Mesenchymal stem cell (in vitro differentiated cells and primary cell): ENCODE data around the gene MAB21L1.

Experiments
- DNase-seq: peaks from one replicate; pipeline ENCODE4 v3.0.0-alpha.2; 2013
- H2AFZ ChIP-seq: one replicate; pipeline ENCODE4 v1.6.1; 2013; ENCODE audit warnings: low read depth, mild to moderate bottlenecking, control low read depth, inconsistent platforms, low read length, moderate library complexity
- H2AK5ac ChIP-seq: 2 replicates; pipeline ENCODE4 v1.6.1; 2013; ENCODE audit warnings: low read length, moderate library complexity, mild to moderate bottlenecking, inconsistent platforms; ENCODE audit not compliant: severe bottlenecking
- H2BK120ac ChIP-seq: one replicate; pipeline ENCODE4 v1.6.1; 2013; ENCODE audit warnings: low read depth, mild to moderate bottlenecking, inconsistent platforms, low read length, moderate library complexity
- H2BK12ac ChIP-seq, 2 experiments: one replicate each; pipeline ENCODE4 v1.6.1; 2013; ENCODE audit warnings: inconsistent platforms in 2 of 2, low read length in 2 of 2, mild to moderate bottlenecking in 2 of 2, moderate library complexity in 2 of 2, control low read depth in 1 of 2
- H2BK15ac ChIP-seq: one replicate; pipeline ENCODE4 v1.6.1; 2013; ENCODE audit warnings: mild to moderate bottlenecking, low read depth, inconsistent platforms; ENCODE audit not compliant: poor library complexity, severe bottlenecking
- H2BK5ac ChIP-seq: 2 replicates; pipeline ENCODE4 v1.6.1; 2013; ENCODE audit warnings: low read depth, mild to moderate bottlenecking, low read length, control low read depth, inconsistent platforms; ENCODE audit not compliant: poor library complexity, severe bottlenecking
- H3K14ac ChIP-seq, 2 experiments: one replicate each; pipeline ENCODE4 v1.6.1; 2013; ENCODE audit warnings: inconsistent platforms in 2 of 2, low read length in 2 of 2, control low read depth in 1 of 2, mild to moderate bottlenecking in 1 of 2, moderate library complexity in 1 of 2
- H3K18ac ChIP-seq, 2 experiments: one replicate each; pipeline ENCODE4 v1.6.1; 2013; ENCODE audit warnings: inconsistent platforms in 2 of 2, low read length in 2 of 2, control low read depth in 1 of 2, low read depth in 1 of 2, mild to moderate bottlenecking in 1 of 2
- H3K23ac ChIP-seq, 2 experiments: one replicate each; pipeline ENCODE4 v1.6.1; 2013; ENCODE audit warnings: inconsistent platforms in 2 of 2, low read length in 2 of 2, mild to moderate bottlenecking in 2 of 2, moderate library complexity in 2 of 2, control low read depth in 1 of 2
- H3K27ac ChIP-seq: 2 replicates; pipeline ENCODE4 v1.5.1; 2013; ENCODE audit warnings: mild to moderate bottlenecking, moderate library complexity, low read length, control low read depth, inconsistent platforms; ENCODE audit not compliant: poor library complexity, severe bottlenecking
- H3K27me3 ChIP-seq, 2 experiments: 2 replicates each; pipeline versions ENCODE4 v1.6.1 to v1.7.0; 2013; ENCODE audit warnings: low read length in 2 of 2, mild to moderate bottlenecking in 2 of 2, moderate library complexity in 2 of 2, control low read depth in 1 of 2, inconsistent platforms in 1 of 2; ENCODE audit not compliant: control insufficient read depth in 1 of 2, insufficient read depth in 1 of 2
- H3K36me3 ChIP-seq, 2 experiments: 2 replicates each; pipeline versions ENCODE4 v1.6.1 to v1.7.0; 2013; ENCODE audit warnings: low read length in 2 of 2, control low read depth in 1 of 2, inconsistent platforms in 1 of 2, low read depth in 1 of 2, mild to moderate bottlenecking in 1 of 2; ENCODE audit not compliant: insufficient read depth in 2 of 2, control insufficient read depth in 1 of 2
- H3K4ac ChIP-seq, 2 experiments: one replicate each; pipeline ENCODE4 v1.6.1; 2013; ENCODE audit warnings: inconsistent platforms in 2 of 2, low read length in 2 of 2, mild to moderate bottlenecking in 2 of 2, moderate library complexity in 2 of 2, control low read depth in 1 of 2, low read depth in 1 of 2
- H3K4me1 ChIP-seq: 2 replicates; pipeline ENCODE4 v1.6.1; 2013; ENCODE audit warnings: low read depth, low read length, control low read depth; ENCODE audit not compliant: control insufficient read depth, insufficient read depth
- H3K4me2 ChIP-seq: 2 replicates; pipeline ENCODE4 v1.6.1; 2013; ENCODE audit warnings: low read length, mild to moderate bottlenecking, inconsistent platforms; ENCODE audit not compliant: poor library complexity, severe bottlenecking
- H3K4me3 ChIP-seq, 2 experiments: 2 replicates each; pipeline versions ENCODE4 v1.5.1 to v1.7.0; 2013; ENCODE audit warnings: low read length in 2 of 2, mild to moderate bottlenecking in 2 of 2, control low read depth in 1 of 2, low read depth in 1 of 2; ENCODE audit not compliant: insufficient read depth in 1 of 2
- H3K79me1 ChIP-seq: replicated peaks from 2 replicates; pipeline ENCODE4 v1.6.1; 2013; ENCODE audit warnings: mild to moderate bottlenecking, control low read depth, low read length, inconsistent platforms; ENCODE audit not compliant: poor library complexity, severe bottlenecking
- H3K9ac ChIP-seq: 2 replicates; pipeline ENCODE4 v1.7.0; 2013; ENCODE audit warnings: mild to moderate bottlenecking, low read length, moderate library complexity
- H3K9me3 ChIP-seq: 2 replicates; pipeline ENCODE4 v1.7.0; 2013; ENCODE audit warnings: mild to moderate bottlenecking, low read length; ENCODE audit not compliant: control insufficient read depth
- H4K8ac ChIP-seq: one replicate; pipeline ENCODE4 v1.6.1; 2013; ENCODE audit warnings: inconsistent platforms, mild to moderate bottlenecking, low read length, moderate library complexity
- H4K91ac ChIP-seq: one replicate; pipeline ENCODE4 v1.6.1; 2013; ENCODE audit warnings: mild to moderate bottlenecking, low read length, inconsistent platforms
- WGBS: methylation state at CpG from one replicate; pipeline ENCODE4 v1.1.7; 2013; ENCODE audit warnings: mixed read lengths; 5-methylcytosine and 5-hydroxymethylcytosine counted together

MAB21L1 gene

DNA sequence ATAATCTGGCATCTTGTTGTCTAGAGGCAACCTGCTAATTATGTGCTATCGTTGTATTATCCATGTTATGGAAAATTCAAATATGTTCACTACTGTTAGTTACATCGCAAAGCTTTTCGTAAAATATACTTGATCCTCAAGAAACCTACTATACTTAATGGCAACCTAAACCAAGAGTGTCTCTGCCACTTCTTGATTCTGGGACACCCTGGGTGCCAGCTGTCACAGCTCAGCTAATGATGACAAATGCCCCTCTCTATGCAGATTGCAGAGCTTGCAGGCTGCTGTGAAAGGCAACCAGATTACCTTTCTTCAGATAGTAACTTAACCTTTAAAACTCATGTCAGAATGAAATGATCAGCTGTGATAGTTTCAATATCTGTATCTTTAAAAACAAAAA, 8.9 kb upstream of the MAB21L1 start:
- H2AK5ac ChIP-seq = no peak overlapping the region
- H3K18ac ChIP-seq = no peak overlapping the region
- no peak overlapping the region for H2BK12ac ChIP-seq
- no peak overlapping the region for H3K4me3 ChIP-seq
- H3K9me3 ChIP-seq = no peaks in the 10 kb centered on the region
- no peak overlapping the region for H4K8ac ChIP-seq
- H2BK15ac ChIP-seq = no peak overlapping the region
- H3K23ac ChIP-seq = no peak overlapping the region
- WGBS = 99% methylated on average over 3 of the region's 3 CpGs
- no peak overlapping the region for H3K4ac ChIP-seq
- no peak overlapping the region for H3K14ac ChIP-seq
- H3K27me3 ChIP-seq = no peaks in the 10 kb centered on the region
- no peak overlapping the region for H3K27ac ChIP-seq
- H3K36me3 ChIP-seq = no peaks in the 10 kb centered on the region
- no peaks in the 10 kb centered on the region for H3K4me1 ChIP-seq
- H2AFZ ChIP-seq = no peak overlapping the region
- no peak overlapping the region for H2BK120ac ChIP-seq
- no peak overlapping the region for H3K9ac ChIP-seq
- no peak overlapping the region for H2BK5ac ChIP-seq
- H3K4me2 ChIP-seq = no peak overlapping the region
- H3K79me1 ChIP-seq = no peaks in the 10 kb centered on the region
- H4K91ac ChIP-seq = no peak overlapping the region
- no peak for DNase-seq

DNA sequence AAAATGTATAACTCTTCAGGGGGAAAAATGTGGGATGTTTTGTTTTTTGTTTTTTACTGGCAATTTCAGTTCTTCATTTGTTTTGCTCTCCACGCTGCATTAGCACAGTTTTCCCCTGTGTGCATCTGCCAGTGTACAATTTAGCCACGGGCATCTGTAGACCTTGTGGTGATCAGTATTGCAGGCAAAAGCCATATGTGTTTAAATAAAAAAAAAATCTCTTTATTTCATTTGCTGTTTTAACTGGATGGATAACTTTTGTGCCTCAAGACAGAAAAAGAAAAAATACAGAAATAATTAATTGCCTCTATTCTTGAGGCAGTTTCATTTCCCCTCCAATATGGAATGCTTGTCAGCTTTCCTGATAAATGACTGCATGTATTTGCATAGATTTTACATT, 7.9 kb upstream of the MAB21L1 start:
- H3K9me3 ChIP-seq = no peaks in the 10 kb centered on the region
- H3K18ac ChIP-seq = no peak overlapping the region
- H3K23ac ChIP-seq = no peak overlapping the region
- H3K4me1 ChIP-seq = no peaks in the 10 kb centered on the region
- H2AFZ ChIP-seq = no peak overlapping the region
- no peak for DNase-seq
- no peak overlapping the region for H3K27ac ChIP-seq
- no peaks in the 10 kb centered on the region for H3K27me3 ChIP-seq
- no peak overlapping the region for H3K4ac ChIP-seq
- no peak overlapping the region for H2BK15ac ChIP-seq
- no peaks in the 10 kb centered on the region for H3K36me3 ChIP-seq
- H2BK5ac ChIP-seq = no peak overlapping the region
- no peak overlapping the region for H2BK12ac ChIP-seq
- H4K8ac ChIP-seq = no peak overlapping the region
- H3K9ac ChIP-seq = no peak overlapping the region
- H2BK120ac ChIP-seq = no peak overlapping the region
- WGBS = 92% methylated on average over 1 of the region's 2 CpGs
- no peak overlapping the region for H3K4me2 ChIP-seq
- no peak overlapping the region for H3K14ac ChIP-seq
- no peak overlapping the region for H2AK5ac ChIP-seq
- H4K91ac ChIP-seq = no peak overlapping the region
- H3K79me1 ChIP-seq = no peaks in the 10 kb centered on the region
- no peak overlapping the region for H3K4me3 ChIP-seq

- no peak overlapping the region for H2BK5ac ChIP-seq
- H2BK15ac ChIP-seq = no peak overlapping the region
- H3K4ac ChIP-seq = no peak overlapping the region
- H3K9ac ChIP-seq = no peak overlapping the region
- H2BK12ac ChIP-seq = no peak overlapping the region
- H4K91ac ChIP-seq = no peak overlapping the region
- no peak overlapping the region for H3K14ac ChIP-seq
- no peak overlapping the region for H3K18ac ChIP-seq
- H3K23ac ChIP-seq = no peak overlapping the region
- H3K4me1 ChIP-seq = peaks cover under 1% of the 10 kb centered on the region
- H3K79me1 ChIP-seq = peaks cover under 1% of the 10 kb centered on the region
- H3K36me3 ChIP-seq = no peaks in the 10 kb centered on the region
- no peak overlapping the region for H3K4me3 ChIP-seq
- 90% methylated on average over 1 of the region's 3 CpGs for WGBS
- DNase-seq = no peak
- H3K27me3 ChIP-seq = peaks cover 0 to 6% of the 10 kb centered on the region in 2 experiments
- no peak overlapping the region for H2BK120ac ChIP-seq
- no peak overlapping the region for H3K27ac ChIP-seq
- H3K9me3 ChIP-seq = no peaks in the 10 kb centered on the region
- no peak overlapping the region for H3K4me2 ChIP-seq
- no peak overlapping the region for H4K8ac ChIP-seq
- H2AFZ ChIP-seq = no peak overlapping the region
- no peak overlapping the region for H2AK5ac ChIP-seq
Observed at GRCh38 chr13:35483761-35484160, 7.3 kb upstream of the MAB21L1 start.

GRCh38 chr13:35482527-35482926, 6.0 kb upstream of the MAB21L1 start:
- no peak overlapping the region for H3K27ac ChIP-seq
- no CpG with 5 or more reads among the region's 1 CpG for WGBS
- peaks cover 8% of the 10 kb centered on the region for H3K4me1 ChIP-seq
- H2BK120ac ChIP-seq = no peak overlapping the region
- H3K18ac ChIP-seq = no peak overlapping the region
- peaks cover 0 to 16% of the 10 kb centered on the region in 2 experiments for H3K27me3 ChIP-seq
- no peak overlapping the region for H3K9ac ChIP-seq
- DNase-seq = no peak
- no peak overlapping the region for H2AFZ ChIP-seq
- H3K4me3 ChIP-seq = no peak overlapping the region
- no peak overlapping the region for H3K23ac ChIP-seq
- H2BK15ac ChIP-seq = no peak overlapping the region
- no peak overlapping the region for H3K4ac ChIP-seq
- H4K8ac ChIP-seq = no peak overlapping the region
- H4K91ac ChIP-seq = no peak overlapping the region
- no peaks in the 10 kb centered on the region for H3K36me3 ChIP-seq
- H2AK5ac ChIP-seq = no peak overlapping the region
- no peak overlapping the region for H2BK12ac ChIP-seq
- H3K4me2 ChIP-seq = no peak overlapping the region
- no peaks in the 10 kb centered on the region for H3K9me3 ChIP-seq
- H3K14ac ChIP-seq = no peak overlapping the region
- H2BK5ac ChIP-seq = no peak overlapping the region
- peaks cover 2% of the 10 kb centered on the region for H3K79me1 ChIP-seq
